NOMO-1 treated with dmso at 0.1 percent for 144 hours (cell line): ENCODE results near the gene ZNF77.
"Not testable (repeated sequence)": the region's sequence is repeated elsewhere in the genome, so short reads cannot be mapped to it uniquely, and the experiment has no call there.

Source experiments
- DNase-seq: peaks from one replicate; lab custom pipeline; 2025; ENCODE audit not compliant: unreplicated experiment; lab: John Stamatoyannopoulos, UW

ZNF77 gene

DNA sequence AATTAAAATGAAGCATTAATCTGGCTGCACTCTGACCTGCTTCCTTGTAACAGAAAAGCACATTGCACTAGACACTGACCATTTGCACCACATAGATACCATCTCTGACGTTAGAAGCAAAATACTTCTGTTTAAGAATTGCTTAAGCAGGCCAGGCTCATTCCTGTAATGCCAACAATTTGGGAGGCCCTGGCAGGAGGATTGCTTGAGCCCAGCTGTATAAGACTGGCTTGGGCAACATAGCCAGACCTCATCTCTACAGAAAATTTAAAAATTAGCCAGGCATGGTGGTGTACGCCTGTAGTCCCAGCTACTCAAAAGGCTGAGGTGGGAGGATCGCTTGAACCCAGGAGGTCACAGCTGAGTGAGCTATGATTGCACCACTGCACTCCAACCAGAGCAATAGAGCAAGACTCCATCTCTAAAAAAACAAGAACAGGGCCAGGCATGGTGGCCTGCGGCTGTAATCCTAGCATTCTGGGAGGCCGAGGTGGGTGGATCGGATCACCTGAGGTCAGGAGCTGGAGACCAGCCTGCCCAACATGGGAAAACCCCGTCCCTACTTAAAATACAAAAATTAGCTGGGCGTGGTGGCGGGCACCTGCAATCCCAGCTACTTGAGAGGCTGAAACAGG lies 25.5 kb upstream of the ZNF77 start:
- DNase-seq = no peak

DNA sequence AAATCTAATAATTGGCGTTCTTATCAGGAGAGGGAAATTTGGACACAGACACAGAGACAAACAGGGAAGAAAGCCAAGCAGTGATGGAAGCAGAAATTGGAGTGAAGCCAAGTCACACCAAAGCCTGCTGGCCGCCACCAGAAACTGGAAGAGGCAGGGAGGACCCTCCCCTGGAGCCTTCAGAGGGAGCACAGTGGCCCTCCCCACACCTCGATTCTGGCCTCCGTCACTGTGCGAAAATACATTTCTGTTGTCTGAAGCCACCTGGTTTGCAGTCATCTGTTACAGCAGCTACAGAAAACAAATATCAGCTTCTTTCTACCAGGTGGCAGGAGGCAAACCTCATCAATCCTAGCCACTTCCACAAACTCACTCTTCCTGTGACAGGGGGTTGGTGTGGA lies 24.3 kb upstream of the ZNF77 start:
- DNase-seq = no peak

DNA sequence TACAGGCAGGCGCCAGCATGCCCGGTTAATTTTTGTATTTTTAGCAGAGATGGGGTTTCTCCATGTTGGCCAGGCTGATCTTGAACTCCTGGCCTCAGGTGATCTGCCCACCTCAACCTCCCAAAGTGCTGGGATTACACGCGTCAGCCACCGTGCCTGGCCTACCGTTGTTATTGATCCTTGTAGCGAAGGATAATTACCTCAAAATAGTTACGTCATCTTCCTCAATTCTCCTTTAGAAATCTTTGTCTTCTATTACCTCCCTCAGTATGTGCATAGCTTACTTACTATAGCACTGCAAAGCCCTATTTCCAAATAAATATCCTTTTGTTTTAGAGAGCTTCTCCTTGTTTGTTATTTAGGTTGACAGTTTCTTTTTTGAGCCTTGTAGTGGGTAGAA lies 23.2 kb upstream of the ZNF77 start:
- no peak for DNase-seq

DNA sequence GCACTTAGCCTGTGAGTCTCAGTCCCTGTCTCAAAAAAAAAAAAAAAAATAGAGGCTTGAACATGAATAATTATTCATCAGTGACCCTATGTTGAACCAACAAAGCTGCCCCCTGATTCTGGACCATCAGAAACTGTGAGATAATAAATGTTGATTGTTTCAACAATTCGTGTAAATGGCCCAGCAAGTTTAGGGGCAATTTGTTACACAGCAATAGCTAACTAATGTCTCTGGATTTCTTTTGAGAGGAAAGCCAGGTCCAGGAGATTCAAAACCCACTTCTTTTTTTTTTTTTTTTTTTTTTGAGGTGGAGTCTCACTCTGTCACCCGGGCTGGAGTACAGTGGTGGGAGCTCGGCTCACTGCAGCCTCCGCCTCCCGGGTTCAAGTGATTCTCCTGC lies 20.1 kb upstream of the ZNF77 start:
- no peak for DNase-seq

DNA sequence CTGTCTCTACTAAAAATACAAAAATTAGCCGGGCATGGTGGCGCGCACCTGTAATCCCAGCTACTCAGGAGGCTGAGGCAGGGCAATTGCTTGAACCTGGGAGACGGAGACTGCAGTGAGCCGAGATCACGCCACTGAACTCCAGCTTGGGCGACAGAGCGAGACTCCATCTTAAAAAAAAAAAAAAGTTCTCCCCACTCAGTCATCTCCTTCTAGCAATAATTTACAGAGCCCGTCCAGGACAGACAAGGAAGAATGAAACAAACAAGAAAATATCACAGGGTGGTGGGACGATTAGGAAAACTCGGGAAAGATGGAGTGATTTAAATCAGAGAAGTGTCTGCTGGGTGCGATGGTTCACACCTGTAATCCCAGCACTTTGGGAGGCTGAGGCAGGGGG lies 18.9 kb upstream of the ZNF77 start:
- not testable (repeated sequence) for DNase-seq

DNA sequence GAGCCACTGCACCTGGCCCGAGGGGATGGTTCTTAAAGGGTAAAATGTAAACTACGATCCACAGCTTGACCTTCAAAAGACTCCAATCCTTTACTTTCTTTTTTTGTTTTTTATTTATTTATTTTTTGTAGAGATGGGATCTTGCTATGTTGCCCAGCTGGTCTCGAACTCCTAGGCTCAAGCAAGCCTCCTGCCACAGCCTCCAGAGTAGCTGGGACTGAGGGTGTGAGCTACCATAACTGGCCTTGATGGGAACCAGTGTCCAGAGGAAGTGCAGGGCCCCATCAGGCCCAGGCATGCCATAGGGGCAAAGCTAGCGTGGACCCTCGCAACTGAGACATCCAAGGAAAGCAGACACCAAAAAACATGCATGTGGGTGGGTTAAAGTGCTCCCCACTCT lies 18.4 kb upstream of the ZNF77 start:
- DNase-seq = no peak

DNA sequence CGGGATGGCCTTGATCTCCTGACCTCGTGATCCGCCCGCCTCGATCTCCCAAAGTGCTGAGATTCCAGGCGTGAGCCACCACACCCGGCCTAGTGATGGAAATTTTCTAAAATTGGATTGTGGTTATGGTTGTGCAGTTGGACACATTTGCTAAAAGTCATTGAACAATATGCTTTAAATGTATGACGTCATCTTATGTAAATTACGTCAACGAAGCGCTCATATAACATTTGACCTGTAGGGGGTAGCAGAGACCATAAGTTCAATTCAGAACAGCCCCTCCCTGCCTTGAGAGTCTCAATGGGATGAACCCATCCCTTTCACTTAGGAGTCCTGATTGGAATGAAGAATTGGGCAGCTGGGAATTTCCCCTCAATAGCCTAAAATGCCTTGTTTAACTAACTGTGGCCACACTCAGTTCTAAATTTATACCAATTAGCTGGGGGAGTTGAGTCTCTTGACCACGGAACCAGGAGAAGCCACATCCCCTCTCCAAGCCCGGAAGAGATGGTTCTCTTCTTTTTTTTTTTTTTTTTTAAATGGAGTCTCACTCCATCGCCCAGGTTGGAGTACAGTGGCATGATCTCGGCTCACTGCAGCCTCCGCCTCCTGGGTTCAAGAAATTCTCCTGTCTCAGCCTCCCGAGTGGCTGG lies 17.4 kb upstream of the ZNF77 start:
- no peak for DNase-seq

DNA sequence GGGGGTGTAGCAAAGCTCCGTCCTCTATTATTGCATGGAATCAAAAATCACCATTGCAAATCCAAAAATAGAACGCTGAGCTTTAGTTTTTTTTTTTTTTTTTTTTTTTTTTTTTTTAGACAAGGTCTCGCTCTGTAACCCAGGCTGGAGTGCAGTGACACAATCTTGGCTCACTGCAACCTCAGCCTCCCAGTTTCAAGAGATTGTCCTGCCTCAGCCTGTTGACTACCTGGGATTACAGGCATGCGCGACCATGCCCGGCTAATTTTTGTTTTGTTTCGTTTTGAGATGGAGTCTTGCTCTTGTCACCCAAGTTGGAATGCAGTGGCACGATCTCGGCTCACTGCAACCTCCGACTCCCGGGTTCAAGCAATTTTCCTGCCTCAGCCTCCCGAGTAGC lies 15.3 kb upstream of the ZNF77 start:
- DNase-seq = no peak

DNA sequence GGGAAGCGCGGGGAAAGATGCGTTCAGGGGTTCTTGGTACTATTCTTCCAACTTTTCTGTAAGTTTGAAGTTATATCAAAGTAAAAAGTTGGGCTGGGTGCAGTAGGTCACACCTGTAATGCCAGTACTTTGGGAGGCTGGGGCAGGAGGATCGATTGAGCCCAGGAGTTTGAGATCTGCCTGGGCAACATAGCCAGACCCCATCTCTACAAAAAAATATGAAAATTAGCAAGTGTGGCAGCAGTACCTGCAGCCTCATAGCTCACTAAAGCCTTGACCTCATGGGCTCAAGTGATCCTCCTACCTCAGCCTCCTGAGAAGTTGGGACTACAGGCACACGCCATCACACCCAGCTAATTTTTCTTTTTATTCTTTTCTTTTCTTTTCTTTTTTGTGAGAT lies 12.4 kb upstream of the ZNF77 start:
- DNase-seq = no peak

DNA sequence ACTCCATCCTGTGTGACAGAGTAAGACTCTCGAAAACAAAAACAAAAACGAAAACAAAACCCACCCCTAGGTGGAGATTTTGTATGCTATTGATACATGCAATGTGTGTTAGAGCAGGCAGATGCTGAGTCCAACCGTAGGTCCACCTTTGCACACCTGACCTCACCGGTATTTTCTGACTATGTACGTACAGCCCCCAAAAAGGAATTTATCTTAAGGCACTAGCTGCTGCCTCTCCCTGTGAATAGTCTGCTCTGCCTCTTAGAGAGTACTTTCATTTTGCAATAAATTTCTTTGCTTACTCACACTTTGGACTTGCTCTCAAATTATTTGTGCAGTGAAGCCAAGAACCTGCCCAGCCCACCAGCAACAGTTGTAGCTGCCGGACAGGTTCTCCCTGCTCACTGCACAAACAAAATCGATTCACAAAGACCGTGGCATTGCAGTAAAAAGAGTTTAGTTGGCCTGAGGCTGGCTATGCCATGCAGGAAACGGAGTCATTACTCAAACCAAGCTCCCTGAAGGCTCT lies 8.2 kb upstream of the ZNF77 start:
- no peak for DNase-seq

DNA sequence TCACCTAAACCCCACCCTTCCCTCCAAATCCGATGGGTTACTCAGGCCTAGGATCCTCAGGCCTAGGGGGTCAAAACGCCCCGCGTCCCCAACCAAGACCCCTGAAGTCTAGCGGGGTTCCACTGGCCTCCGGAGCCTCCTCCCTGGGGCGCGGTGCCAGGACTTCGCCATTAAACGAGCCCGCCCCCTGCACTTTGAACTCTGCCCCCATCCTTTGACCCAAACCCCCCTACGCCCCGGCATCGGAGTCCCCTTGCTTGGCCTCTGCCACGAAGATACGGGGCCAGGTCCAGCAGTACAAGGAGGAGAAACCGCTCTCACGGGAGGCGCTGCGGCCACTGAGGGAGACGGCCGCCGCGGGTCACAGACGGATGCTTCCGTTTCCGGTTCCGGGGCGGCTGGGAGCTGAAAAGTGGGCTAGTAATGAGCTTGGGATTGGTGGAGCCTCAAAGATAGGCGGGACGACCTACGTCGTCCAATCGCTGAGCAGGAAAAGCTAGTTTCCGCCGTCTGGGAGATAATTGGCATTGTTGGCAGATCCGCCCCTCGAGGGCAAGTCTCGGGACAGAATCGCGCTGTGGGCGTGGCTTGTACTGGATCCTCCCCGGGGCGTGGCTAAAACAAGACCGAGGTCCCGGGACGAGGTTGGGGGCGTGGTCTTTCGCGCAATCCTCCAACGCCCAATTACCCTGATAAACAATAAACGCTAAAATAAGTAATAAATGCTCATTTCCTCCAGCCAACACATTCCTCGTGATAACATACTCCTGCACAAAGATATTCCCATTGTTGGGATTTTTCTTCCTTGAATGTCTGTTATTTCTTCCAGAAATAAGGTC lies 5.7 kb upstream of the ZNF77 start:
- peak; percentile 98 for DNase-seq

DNA sequence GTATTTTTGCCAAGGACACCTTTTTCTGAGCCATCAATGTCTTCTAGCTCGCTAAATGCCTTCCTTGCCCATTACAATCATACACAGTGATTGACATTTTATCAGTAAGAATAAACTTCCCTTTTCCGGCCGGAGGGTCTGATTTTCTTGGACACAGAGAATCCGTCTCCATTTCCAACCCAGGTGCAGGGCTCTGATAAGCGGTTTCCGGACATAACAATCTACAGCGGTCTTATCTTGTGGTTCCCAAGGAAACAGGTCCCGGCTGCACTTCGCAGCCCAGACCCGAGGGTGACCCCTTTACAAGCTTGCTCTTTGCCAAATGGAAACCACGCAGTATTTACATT lies 5.1 kb upstream of the ZNF77 start:
- DNase-seq = no peak

DNA sequence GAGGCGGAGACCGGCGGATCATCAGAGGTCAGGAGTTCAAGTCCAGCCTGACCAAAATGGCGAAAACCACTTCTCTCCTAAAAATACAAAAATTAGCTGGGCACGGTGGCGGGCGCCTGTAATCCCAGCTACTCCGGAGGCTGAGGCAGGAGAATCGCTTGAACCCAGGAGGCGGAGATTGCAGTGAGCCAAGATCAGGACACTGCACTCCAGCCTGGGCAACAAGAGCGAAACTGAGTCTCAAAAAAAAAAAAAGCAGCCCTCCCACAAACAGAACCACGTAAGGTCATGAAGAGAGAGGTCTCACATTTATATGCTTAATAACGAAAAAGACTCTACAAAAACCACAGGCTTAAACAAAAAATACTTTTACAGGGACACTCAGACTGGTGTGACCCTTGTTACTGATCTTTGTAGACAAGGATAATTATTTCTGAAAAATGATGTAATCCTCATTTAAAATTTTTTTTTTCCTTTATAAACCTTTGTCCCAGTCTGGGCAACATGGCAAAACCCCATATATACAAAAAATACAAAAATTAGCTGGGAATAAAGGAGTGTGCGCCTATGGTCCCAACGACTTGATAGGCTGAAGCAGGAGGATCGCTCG lies 909 bp upstream of the ZNF77 start:
- DNase-seq = no peak

DNA sequence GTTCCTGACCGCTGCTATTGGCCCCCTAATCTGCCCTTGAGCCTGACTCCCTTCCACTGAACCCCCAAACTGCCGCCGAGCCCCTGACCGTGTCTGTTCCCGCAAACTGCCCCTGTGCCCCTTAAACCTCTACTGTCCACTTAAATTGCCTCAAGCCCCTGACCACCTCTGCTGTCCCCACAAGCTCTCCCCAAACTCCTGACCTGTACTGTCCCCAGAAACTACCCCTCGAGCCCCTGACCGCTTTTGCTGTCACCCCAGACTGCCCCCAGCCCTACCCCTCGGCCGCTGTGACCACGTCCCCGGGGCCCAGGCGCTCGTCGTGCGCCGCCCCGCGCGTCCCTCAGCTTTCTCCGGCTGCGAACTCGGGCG lies 382 bp downstream of the ZNF77 start:
- DNase-seq = no peak

DNA sequence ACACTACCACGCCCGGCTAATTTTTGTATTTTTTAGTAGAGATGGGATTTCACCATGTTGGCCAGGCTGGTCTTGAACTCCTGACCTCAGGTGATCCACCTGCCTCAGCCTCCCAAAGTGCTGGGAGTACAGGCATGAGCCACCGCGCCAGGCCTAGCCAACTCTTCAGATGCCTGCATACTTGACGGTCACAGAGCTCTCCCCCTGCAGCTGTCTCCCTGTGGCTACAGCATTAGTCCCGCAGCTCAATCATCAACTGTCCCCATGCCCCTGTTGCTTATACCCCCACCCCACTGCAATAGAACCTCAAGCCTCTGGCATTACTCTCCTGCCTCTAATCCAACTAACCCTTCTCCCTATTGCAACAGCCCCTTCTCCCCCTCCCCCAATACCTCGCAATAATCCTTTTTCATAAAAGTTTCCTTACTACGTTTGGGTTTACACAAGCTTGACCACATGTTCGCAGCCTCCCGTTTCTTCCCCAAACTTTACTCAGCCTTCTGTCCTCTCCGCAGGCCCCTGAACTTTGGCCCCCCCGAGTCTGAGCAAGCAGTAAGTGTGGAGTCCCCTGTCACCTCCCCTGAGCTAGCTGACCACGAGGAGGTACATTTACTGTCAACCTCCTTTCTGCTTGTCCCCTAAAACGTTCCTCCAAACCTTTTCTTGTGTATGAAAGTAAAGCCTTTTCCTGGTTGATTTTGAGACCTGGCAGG lies 1.7 kb downstream of the ZNF77 start:
- DNase-seq = no peak

DNA sequence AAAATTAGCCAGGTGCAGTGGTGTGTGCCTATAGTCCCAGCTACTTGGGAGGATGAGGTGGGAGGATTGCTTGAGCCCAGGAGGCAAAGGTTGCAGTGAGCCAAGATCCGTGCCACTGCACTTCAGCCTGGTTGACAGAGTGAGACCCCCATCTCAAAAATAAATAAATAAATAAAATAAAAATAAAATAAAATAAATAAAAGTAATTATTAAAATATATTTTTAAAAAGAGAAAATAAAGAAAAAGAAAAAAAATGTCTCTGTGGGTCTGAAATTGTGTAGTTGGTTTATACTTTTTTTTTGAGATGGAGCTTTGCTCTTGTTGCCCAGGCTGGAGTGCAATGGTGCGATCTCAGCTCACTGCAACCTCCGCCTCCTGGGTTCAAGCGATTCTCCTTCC lies 8.9 kb downstream of the ZNF77 start:
- not testable (repeated sequence) for DNase-seq

DNA sequence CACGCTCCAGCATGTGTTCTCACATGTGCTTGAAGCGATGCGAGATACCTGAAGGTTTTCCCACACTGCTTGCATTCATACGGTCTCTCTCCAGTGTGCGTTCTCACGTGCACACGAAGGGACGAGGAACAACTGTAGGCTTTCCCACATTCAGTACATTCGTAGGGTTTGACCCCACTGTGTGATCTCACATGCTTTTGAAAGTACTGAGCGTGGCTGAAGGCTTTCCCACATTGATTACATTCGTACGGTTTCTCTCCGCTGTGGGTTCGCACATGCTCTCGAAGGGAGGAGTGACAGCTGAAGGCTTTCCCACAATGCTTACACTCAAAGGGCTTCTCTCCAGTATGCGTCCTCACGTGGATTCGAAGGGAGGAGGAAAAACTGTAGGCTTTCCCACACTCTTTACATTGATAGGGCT lies 11.3 kb downstream of the ZNF77 start:
- DNase-seq = no peak

DNA sequence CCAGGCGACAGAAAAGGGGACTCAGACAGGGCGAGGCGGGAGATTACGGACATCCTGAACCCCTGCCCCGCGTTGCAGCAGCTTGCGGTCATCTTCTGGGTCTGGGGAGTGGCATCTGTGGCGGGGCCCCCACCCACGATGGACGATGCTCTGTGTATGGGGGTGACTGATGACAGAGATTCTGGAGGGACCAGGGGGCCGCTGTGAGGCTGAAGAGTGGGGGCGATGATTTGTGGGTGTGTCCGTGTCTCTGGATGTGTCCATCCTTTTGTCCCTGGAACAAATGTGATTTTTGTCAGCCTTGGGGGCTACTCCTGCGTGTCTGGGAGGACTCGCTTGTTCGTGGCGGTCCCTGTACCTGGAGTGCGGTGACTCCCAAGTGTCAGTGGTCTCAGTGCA lies 17.7 kb downstream of the ZNF77 start:
- DNase-seq = no peak

DNA sequence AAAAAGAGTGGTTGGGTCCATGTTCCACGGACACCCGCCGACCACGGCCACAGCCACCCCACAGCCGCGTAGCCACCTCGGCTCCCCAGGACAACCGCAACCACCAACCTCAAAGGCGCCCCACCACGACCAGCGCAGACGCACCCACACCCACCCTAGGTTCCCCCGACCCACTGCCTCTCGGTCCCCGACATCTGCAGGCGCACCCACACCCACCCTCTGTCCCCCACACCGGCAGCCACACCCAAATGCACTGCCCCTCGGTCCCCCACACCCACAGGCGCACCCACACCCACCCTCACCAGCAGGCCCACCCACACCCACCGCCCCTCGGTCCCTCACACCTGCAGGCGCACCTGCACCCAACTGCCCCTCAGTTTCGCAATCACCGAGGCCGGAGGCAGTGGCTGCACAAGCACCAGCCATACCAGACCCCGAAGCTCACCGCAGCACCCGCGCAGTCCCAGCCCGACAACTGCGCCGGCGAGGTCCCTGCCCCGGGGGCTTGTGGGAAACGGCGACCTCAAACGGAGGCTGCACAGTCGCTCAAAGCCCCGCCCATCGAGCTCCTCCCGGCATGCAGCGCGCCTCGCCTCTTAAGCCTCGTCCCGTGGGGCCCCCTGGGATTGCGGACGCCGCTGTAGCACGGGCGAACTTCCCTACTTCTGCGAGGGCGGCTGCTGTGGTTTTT lies 18.3 kb downstream of the ZNF77 start:
- DNase-seq = no peak

DNA sequence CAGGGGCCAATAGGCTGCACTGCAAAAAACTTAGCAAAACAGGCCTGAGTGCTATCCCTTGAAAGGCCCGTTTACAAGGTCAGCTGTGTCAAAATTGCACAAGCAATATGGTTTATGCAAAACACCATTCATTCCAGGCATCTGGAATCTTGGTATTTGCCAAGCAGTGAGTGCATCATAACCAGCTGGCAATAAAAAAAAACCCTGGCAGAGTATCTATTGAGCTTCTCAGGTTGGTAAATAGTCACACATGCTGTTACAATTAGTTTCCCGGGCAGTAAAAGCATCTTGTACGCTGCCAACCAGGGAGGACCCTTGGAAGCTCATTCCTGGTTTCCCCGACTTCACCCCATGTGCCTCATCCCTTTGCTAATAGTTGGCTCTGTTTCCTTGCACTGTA lies 21.3 kb downstream of the ZNF77 start:
- DNase-seq = no peak

DNA sequence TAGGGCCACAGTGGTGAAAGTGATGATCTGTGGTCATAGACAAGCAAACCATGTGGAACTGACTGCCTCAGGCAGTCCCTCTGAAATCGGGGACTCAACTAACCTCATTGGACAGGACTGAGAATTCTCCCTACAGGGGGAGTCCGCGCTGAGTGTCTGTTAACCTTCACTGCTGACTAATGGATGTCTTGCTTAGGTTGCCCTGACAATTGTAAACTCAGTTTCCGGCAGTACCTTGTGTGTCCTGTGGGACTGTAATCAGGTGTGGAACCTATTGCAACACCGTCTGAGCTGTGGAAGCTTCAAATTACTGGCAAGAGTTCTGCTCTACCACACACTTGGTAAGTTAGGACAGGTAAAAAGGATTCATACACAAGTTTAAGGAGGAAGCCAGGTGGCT lies 21.8 kb downstream of the ZNF77 start:
- DNase-seq = no peak
